Mesenchymal stem cell (in vitro differentiated cells and primary cell): ENCODE measurements around the gene DNAJB7.

ENCODE experiments used
- DNase-seq: peaks from one replicate; pipeline ENCODE4 v3.0.0-alpha.2; 2013
- H2AFZ ChIP-seq: one replicate; pipeline ENCODE4 v1.6.1; 2013; ENCODE audit warnings: low read depth, mild to moderate bottlenecking, control low read depth, inconsistent platforms, low read length, moderate library complexity
- H2AK5ac ChIP-seq: 2 replicates; pipeline ENCODE4 v1.6.1; 2013; ENCODE audit warnings: low read length, moderate library complexity, mild to moderate bottlenecking, inconsistent platforms; ENCODE audit not compliant: severe bottlenecking
- H2BK120ac ChIP-seq: one replicate; pipeline ENCODE4 v1.6.1; 2013; ENCODE audit warnings: low read depth, mild to moderate bottlenecking, inconsistent platforms, low read length, moderate library complexity
- H2BK12ac ChIP-seq, 2 experiments: one replicate each; pipeline ENCODE4 v1.6.1; 2013; ENCODE audit warnings: inconsistent platforms in 2 of 2, low read length in 2 of 2, mild to moderate bottlenecking in 2 of 2, moderate library complexity in 2 of 2, control low read depth in 1 of 2
- H2BK15ac ChIP-seq: one replicate; pipeline ENCODE4 v1.6.1; 2013; ENCODE audit warnings: mild to moderate bottlenecking, low read depth, inconsistent platforms; ENCODE audit not compliant: poor library complexity, severe bottlenecking
- H2BK5ac ChIP-seq: 2 replicates; pipeline ENCODE4 v1.6.1; 2013; ENCODE audit warnings: low read depth, mild to moderate bottlenecking, low read length, control low read depth, inconsistent platforms; ENCODE audit not compliant: poor library complexity, severe bottlenecking
- H3K14ac ChIP-seq, 2 experiments: one replicate each; pipeline ENCODE4 v1.6.1; 2013; ENCODE audit warnings: inconsistent platforms in 2 of 2, low read length in 2 of 2, control low read depth in 1 of 2, mild to moderate bottlenecking in 1 of 2, moderate library complexity in 1 of 2
- H3K18ac ChIP-seq, 2 experiments: one replicate each; pipeline ENCODE4 v1.6.1; 2013; ENCODE audit warnings: inconsistent platforms in 2 of 2, low read length in 2 of 2, control low read depth in 1 of 2, low read depth in 1 of 2, mild to moderate bottlenecking in 1 of 2
- H3K23ac ChIP-seq, 2 experiments: one replicate each; pipeline ENCODE4 v1.6.1; 2013; ENCODE audit warnings: inconsistent platforms in 2 of 2, low read length in 2 of 2, mild to moderate bottlenecking in 2 of 2, moderate library complexity in 2 of 2, control low read depth in 1 of 2
- H3K27ac ChIP-seq: 2 replicates; pipeline ENCODE4 v1.5.1; 2013; ENCODE audit warnings: mild to moderate bottlenecking, moderate library complexity, low read length, control low read depth, inconsistent platforms; ENCODE audit not compliant: poor library complexity, severe bottlenecking
- H3K27me3 ChIP-seq, 2 experiments: 2 replicates each; pipeline versions ENCODE4 v1.6.1 to v1.7.0; 2013; ENCODE audit warnings: low read length in 2 of 2, mild to moderate bottlenecking in 2 of 2, moderate library complexity in 2 of 2, control low read depth in 1 of 2, inconsistent platforms in 1 of 2; ENCODE audit not compliant: control insufficient read depth in 1 of 2, insufficient read depth in 1 of 2
- H3K36me3 ChIP-seq, 2 experiments: 2 replicates each; pipeline versions ENCODE4 v1.6.1 to v1.7.0; 2013; ENCODE audit warnings: low read length in 2 of 2, control low read depth in 1 of 2, inconsistent platforms in 1 of 2, low read depth in 1 of 2, mild to moderate bottlenecking in 1 of 2; ENCODE audit not compliant: insufficient read depth in 2 of 2, control insufficient read depth in 1 of 2
- H3K4ac ChIP-seq, 2 experiments: one replicate each; pipeline ENCODE4 v1.6.1; 2013; ENCODE audit warnings: inconsistent platforms in 2 of 2, low read length in 2 of 2, mild to moderate bottlenecking in 2 of 2, moderate library complexity in 2 of 2, control low read depth in 1 of 2, low read depth in 1 of 2
- H3K4me1 ChIP-seq: 2 replicates; pipeline ENCODE4 v1.6.1; 2013; ENCODE audit warnings: low read depth, low read length, control low read depth; ENCODE audit not compliant: control insufficient read depth, insufficient read depth
- H3K4me2 ChIP-seq: 2 replicates; pipeline ENCODE4 v1.6.1; 2013; ENCODE audit warnings: low read length, mild to moderate bottlenecking, inconsistent platforms; ENCODE audit not compliant: poor library complexity, severe bottlenecking
- H3K4me3 ChIP-seq, 2 experiments: 2 replicates each; pipeline versions ENCODE4 v1.5.1 to v1.7.0; 2013; ENCODE audit warnings: low read length in 2 of 2, mild to moderate bottlenecking in 2 of 2, control low read depth in 1 of 2, low read depth in 1 of 2; ENCODE audit not compliant: insufficient read depth in 1 of 2
- H3K79me1 ChIP-seq: replicated peaks from 2 replicates; pipeline ENCODE4 v1.6.1; 2013; ENCODE audit warnings: mild to moderate bottlenecking, control low read depth, low read length, inconsistent platforms; ENCODE audit not compliant: poor library complexity, severe bottlenecking
- H3K9ac ChIP-seq: 2 replicates; pipeline ENCODE4 v1.7.0; 2013; ENCODE audit warnings: mild to moderate bottlenecking, low read length, moderate library complexity
- H3K9me3 ChIP-seq: 2 replicates; pipeline ENCODE4 v1.7.0; 2013; ENCODE audit warnings: mild to moderate bottlenecking, low read length; ENCODE audit not compliant: control insufficient read depth
- H4K8ac ChIP-seq: one replicate; pipeline ENCODE4 v1.6.1; 2013; ENCODE audit warnings: inconsistent platforms, mild to moderate bottlenecking, low read length, moderate library complexity
- H4K91ac ChIP-seq: one replicate; pipeline ENCODE4 v1.6.1; 2013; ENCODE audit warnings: mild to moderate bottlenecking, low read length, inconsistent platforms
- WGBS: methylation state at CpG from one replicate; pipeline ENCODE4 v1.1.7; 2013; ENCODE audit warnings: mixed read lengths; 5-methylcytosine and 5-hydroxymethylcytosine counted together

Gene DNAJB7

GRCh38 chr22:40838486-40838885, 23.4 kb downstream of the DNAJB7 start:
- H2AK5ac ChIP-seq, result no peak overlapping the region
- H4K91ac ChIP-seq, result no peak overlapping the region
- peaks cover 26 to 99% of the 10 kb centered on the region in 2 experiments for H3K36me3 ChIP-seq
- H3K9me3 ChIP-seq, result no peaks in the 10 kb centered on the region
- DNase-seq, result no peak
- no peak overlapping the region for H2BK120ac ChIP-seq
- no peak overlapping the region for H4K8ac ChIP-seq
- H2BK12ac ChIP-seq, result no peak overlapping the region
- H3K4ac ChIP-seq, result no peak overlapping the region
- no peak overlapping the region for H3K4me2 ChIP-seq
- no peak overlapping the region for H3K18ac ChIP-seq
- H3K9ac ChIP-seq, result no peak overlapping the region
- H3K27ac ChIP-seq, result no peak overlapping the region
- H3K4me1 ChIP-seq, result peaks cover 1% of the 10 kb centered on the region
- H3K14ac ChIP-seq, result no peak overlapping the region
- WGBS, result 94% methylated on average over 3 of the region's 3 CpGs
- no peaks in the 10 kb centered on the region for H3K27me3 ChIP-seq
- H2BK15ac ChIP-seq, result no peak overlapping the region
- H3K23ac ChIP-seq, result no peak overlapping the region
- H3K79me1 ChIP-seq, result peaks cover 15% of the 10 kb centered on the region
- H2BK5ac ChIP-seq, result no peak overlapping the region
- no peak overlapping the region for H2AFZ ChIP-seq
- H3K4me3 ChIP-seq, result no peak overlapping the region

- H3K4ac ChIP-seq, result no peak overlapping the region
Observed at GRCh38 chr22:40834619-40835018, 27.3 kb downstream of the DNAJB7 start.

GRCh38 chr22:40829131-40829530, 32.8 kb downstream of the DNAJB7 start:
- Histone ChIP-seq H3K14ac (no peak overlapping the region), H2AFZ (no peak overlapping the region), H3K23ac (no peak overlapping the region), H3K4me2 (no peak overlapping the region), H2BK5ac (no peak overlapping the region), H3K18ac (no peak overlapping the region), H2AK5ac (no peak overlapping the region), H2BK12ac (no peak overlapping the region), H3K9ac (no peak overlapping the region), H3K4me1 (peaks cover 2% of the 10 kb centered on the region), H3K27me3 (no peaks in the 10 kb centered on the region), H2BK15ac (no peak overlapping the region), H3K4me3 (no peak overlapping the region), H3K9me3 (no peaks in the 10 kb centered on the region), H3K27ac (no peak overlapping the region), H3K36me3 (peaks cover 19 to 91% of the 10 kb centered on the region in 2 experiments), H4K8ac (no peak overlapping the region), H4K91ac (no peak overlapping the region), H3K79me1 (peaks cover 8% of the 10 kb centered on the region), H2BK120ac (no peak overlapping the region), H3K4ac (no peak overlapping the region)
- peak; percentile 43 for DNase-seq
- WGBS, result 82% methylated on average over 6 of the region's 6 CpGs

More at GRCh38 chr22:40834619-40835018, 27.3 kb downstream of the DNAJB7 start:
- Histone ChIP-seq H2BK12ac (no peak overlapping the region), H2AK5ac (no peak overlapping the region), H4K8ac (no peak overlapping the region), H3K9me3 (no peaks in the 10 kb centered on the region), H3K27me3 (no peaks in the 10 kb centered on the region), H3K4me2 (no peak overlapping the region), H3K36me3 (peaks cover 27 to 96% of the 10 kb centered on the region in 2 experiments), H3K14ac (no peak overlapping the region), H2AFZ (no peak overlapping the region), H3K4me1 (no peaks in the 10 kb centered on the region), H3K27ac (no peak overlapping the region), H3K18ac (no peak overlapping the region), H3K23ac (no peak overlapping the region), H2BK120ac (no peak overlapping the region), H4K91ac (no peak overlapping the region), H3K4me3 (no peak overlapping the region), H3K9ac (no peak overlapping the region), H2BK5ac (no peak overlapping the region), H3K79me1 (peaks cover 11% of the 10 kb centered on the region), H2BK15ac (no peak overlapping the region)
- DNase-seq, result no peak
- WGBS, result 100% methylated on average over 1 of the region's 3 CpGs

- H3K23ac ChIP-seq, result no peak overlapping the region
- no peak overlapping the region for H3K9ac ChIP-seq
- no peak overlapping the region for H2BK120ac ChIP-seq
- DNase-seq, result no peak
- no peak overlapping the region for H3K18ac ChIP-seq
- H4K91ac ChIP-seq, result no peak overlapping the region
- H2BK12ac ChIP-seq, result no peak overlapping the region
- no peak overlapping the region for H2BK5ac ChIP-seq
- no peaks in the 10 kb centered on the region for H3K27me3 ChIP-seq
- WGBS, result 100% methylated on average over 5 of the region's 7 CpGs
- H2AFZ ChIP-seq, result no peak overlapping the region
- peaks cover 11 to 93% of the 10 kb centered on the region in 2 experiments for H3K36me3 ChIP-seq
- no peak overlapping the region for H2AK5ac ChIP-seq
- H4K8ac ChIP-seq, result no peak overlapping the region
- peak overlapping the region; percentile 10 for H3K27ac ChIP-seq
- no peak overlapping the region for H3K4ac ChIP-seq
- H3K79me1 ChIP-seq, result peaks cover 3% of the 10 kb centered on the region
- H3K4me2 ChIP-seq, result no peak overlapping the region
- no peak overlapping the region for H3K4me3 ChIP-seq
- no peak overlapping the region for H3K14ac ChIP-seq
- no peak overlapping the region for H2BK15ac ChIP-seq
- H3K4me1 ChIP-seq, result peaks cover 2% of the 10 kb centered on the region
- H3K9me3 ChIP-seq, result no peaks in the 10 kb centered on the region
Observed at GRCh38 chr22:40826984-40827741, 34.8 kb downstream of the DNAJB7 start.
